Astrocyte (in vitro differentiated cells and primary cell): Measurements from ENCODE around the gene CISD2. TPM values are rescaled to one million over a fixed set of nuclear protein-coding genes. Genes with fewer than 3 reads are reported as not detected.

ENCODE experiments used
- DNase-seq: peaks from one replicate; pipeline ENCODE4 v3.0.0-alpha.2; 2010; ENCODE audit warnings: low read depth
- FAIRE-seq: peaks from 2 replicates; lab custom pipeline; 2011; peaks lifted over from hg19 to GRCh38; lab: Jason Lieb, UNC
- H2AFZ ChIP-seq: 2 replicates; pipeline ENCODE4 v1.6.0; 2012; ENCODE audit warnings: low read depth, low read length, inconsistent platforms
- H3K27ac ChIP-seq: 2 replicates; pipeline ENCODE4 v1.5.1; 2011; ENCODE audit warnings: low read depth, low read length, inconsistent platforms
- H3K27me3 ChIP-seq: 2 replicates; pipeline ENCODE4 v1.6.0; 2011; ENCODE audit warnings: low read length, inconsistent platforms; ENCODE audit not compliant: insufficient read depth
- H3K36me3 ChIP-seq: 2 replicates; pipeline ENCODE4 v1.5.1; 2011; ENCODE audit warnings: low read length, inconsistent platforms; ENCODE audit not compliant: insufficient read depth
- H3K4me1 ChIP-seq: 2 replicates; pipeline ENCODE4 v1.5.1; 2011; ENCODE audit warnings: low read length, inconsistent platforms; ENCODE audit not compliant: insufficient read depth
- H3K4me2 ChIP-seq: 2 replicates; pipeline ENCODE4 v1.6.0; 2012; ENCODE audit warnings: low read length, inconsistent platforms
- H3K4me3 ChIP-seq: 2 replicates; pipeline ENCODE4 v1.5.1; 2011; ENCODE audit warnings: low read depth, mild to moderate bottlenecking, low read length, inconsistent platforms; ENCODE audit not compliant: insufficient read depth
- H3K79me2 ChIP-seq: 2 replicates; pipeline ENCODE4 v1.6.0; 2012; ENCODE audit warnings: mild to moderate bottlenecking, low read length, inconsistent platforms; ENCODE audit not compliant: insufficient read depth
- H3K9ac ChIP-seq: 2 replicates; pipeline ENCODE4 v1.6.0; 2012; ENCODE audit warnings: mild to moderate bottlenecking, low read length, inconsistent platforms
- H3K9me3 ChIP-seq: 2 replicates; pipeline ENCODE4 v1.5.1; 2012; ENCODE audit warnings: low read depth, mild to moderate bottlenecking, low read length, inconsistent platforms; ENCODE audit not compliant: insufficient read depth
- H4K20me1 ChIP-seq: 2 replicates; pipeline ENCODE4 v1.6.0; 2012; ENCODE audit warnings: low read length, inconsistent platforms; ENCODE audit not compliant: insufficient read depth
- H3K27ac Mint-ChIP-seq: one replicate; pipeline ENCODE4 v1.8.0; 2021; ENCODE audit warnings: mild to moderate bottlenecking, mixed read lengths; ENCODE audit not compliant: unreplicated experiment
- H3K27me3 Mint-ChIP-seq: one replicate; pipeline ENCODE4 v1.8.0; 2021; ENCODE audit warnings: low read depth, mixed read lengths; ENCODE audit not compliant: unreplicated experiment
- H3K36me3 Mint-ChIP-seq: one replicate; pipeline ENCODE4 v1.8.0; 2021; ENCODE audit warnings: low read depth, mixed read lengths; ENCODE audit not compliant: unreplicated experiment
- H3K4me1 Mint-ChIP-seq: one replicate; pipeline ENCODE4 v1.8.0; 2021; ENCODE audit warnings: low read depth, mixed read lengths; ENCODE audit not compliant: unreplicated experiment
- H3K4me3 Mint-ChIP-seq: one replicate; pipeline ENCODE4 v1.8.0; 2021; ENCODE audit warnings: mild to moderate bottlenecking, moderate library complexity, mixed read lengths; ENCODE audit not compliant: unreplicated experiment
- H3K9me3 Mint-ChIP-seq: one replicate; pipeline ENCODE4 v1.8.0; 2021; ENCODE audit warnings: mild to moderate bottlenecking, mixed read lengths; ENCODE audit not compliant: unreplicated experiment
- EZH2 ChIP-seq: IDR thresholded peaks from 2 replicates; pipeline ENCODE4 v1.6.1; 2012; ENCODE audit warnings: mild to moderate bottlenecking, low read length, inconsistent platforms; ENCODE audit not compliant: insufficient read depth
- total RNA-seq: library from RNA; stranded (reverse); gene quantifications from 2 replicates; pipeline ENCODE4 v1.2.1, GENCODE V29; 2021
- TF ChIP-seq, protein P1 (sequence below): IDR thresholded peaks from 2 replicates; pipeline ENCODE4 v1.5.1; 2011; ENCODE audit warnings: low read depth, mild to moderate bottlenecking, inconsistent platforms, low read length, moderate library complexity; ENCODE audit not compliant: insufficient read depth

CISD2 gene
- total RNA-seq, 1 donor from 2014 or later, result 31.0 TPM

DNA sequence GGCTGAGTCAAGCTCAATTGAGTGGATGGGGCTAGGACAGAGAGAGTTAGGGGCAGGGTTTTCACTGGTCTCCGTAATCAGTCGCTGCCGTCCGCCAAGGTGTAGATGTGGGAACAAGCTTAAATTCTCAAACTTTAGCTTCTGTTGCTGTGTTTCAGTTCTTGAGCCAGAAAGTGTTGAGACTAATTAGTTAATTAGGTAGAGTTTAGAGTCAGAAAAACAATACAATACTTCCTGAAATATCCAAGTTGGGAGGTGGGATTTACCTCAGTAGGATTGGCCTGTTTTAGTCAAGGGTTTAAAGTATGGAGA lies 40.3 kb upstream of the CISD2 start:
- Mint-ChIP-seq H3K4me1 (no peaks in the 10 kb centered on the region), H3K4me3 (no peak overlapping the region), H3K27me3 (no peaks in the 10 kb centered on the region), H3K9me3 (no peaks in the 10 kb centered on the region), H3K36me3 (peaks cover 2% of the 10 kb centered on the region), H3K27ac (no peak overlapping the region)
- Histone ChIP-seq H3K27me3 (no peaks in the 10 kb centered on the region), H3K9ac (peak overlapping the region; percentile 98), H3K9me3 (no peaks in the 10 kb centered on the region), H3K4me1 (peaks cover 17% of the 10 kb centered on the region), H3K27ac (peak overlapping the region; percentile 99), H2AFZ (peak overlapping the region; percentile 74), H4K20me1 (peaks cover 32% of the 10 kb centered on the region), H3K4me2 (peak overlapping the region; percentile 93), H3K79me2 (peaks cover 59% of the 10 kb centered on the region), H3K36me3 (no peaks in the 10 kb centered on the region), H3K4me3 (peak overlapping the region; percentile 77)
- FAIRE-seq (no peak), DNase-seq (no peak)
- no peak for TF ChIP-seq EZH2
- TF ChIP-seq, protein P1, sequence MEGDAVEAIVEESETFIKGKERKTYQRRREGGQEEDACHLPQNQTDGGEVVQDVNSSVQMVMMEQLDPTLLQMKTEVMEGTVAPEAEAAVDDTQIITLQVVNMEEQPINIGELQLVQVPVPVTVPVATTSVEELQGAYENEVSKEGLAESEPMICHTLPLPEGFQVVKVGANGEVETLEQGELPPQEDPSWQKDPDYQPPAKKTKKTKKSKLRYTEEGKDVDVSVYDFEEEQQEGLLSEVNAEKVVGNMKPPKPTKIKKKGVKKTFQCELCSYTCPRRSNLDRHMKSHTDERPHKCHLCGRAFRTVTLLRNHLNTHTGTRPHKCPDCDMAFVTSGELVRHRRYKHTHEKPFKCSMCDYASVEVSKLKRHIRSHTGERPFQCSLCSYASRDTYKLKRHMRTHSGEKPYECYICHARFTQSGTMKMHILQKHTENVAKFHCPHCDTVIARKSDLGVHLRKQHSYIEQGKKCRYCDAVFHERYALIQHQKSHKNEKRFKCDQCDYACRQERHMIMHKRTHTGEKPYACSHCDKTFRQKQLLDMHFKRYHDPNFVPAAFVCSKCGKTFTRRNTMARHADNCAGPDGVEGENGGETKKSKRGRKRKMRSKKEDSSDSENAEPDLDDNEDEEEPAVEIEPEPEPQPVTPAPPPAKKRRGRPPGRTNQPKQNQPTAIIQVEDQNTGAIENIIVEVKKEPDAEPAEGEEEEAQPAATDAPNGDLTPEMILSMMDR, result no peak

DNA sequence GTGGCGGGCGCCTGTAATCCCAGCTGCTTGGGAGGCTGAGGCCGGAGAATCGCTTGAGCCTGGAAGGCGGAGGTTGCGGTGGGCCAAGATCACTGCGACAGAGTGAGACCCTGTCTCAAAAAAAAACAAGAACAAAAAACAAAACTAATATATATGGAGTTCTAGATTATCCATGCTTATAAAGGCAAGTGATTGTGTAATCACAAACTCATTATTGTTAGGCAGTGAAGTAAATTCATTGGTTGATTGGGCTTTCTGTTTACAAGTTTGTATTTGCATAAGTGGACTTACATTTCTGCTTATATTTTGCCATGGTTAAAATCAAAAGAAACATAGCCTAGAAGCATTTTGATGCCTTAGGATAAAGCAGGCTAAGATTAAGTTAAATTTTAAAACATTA lies 39.0 kb upstream of the CISD2 start:
- Histone ChIP-seq H3K36me3 (no peaks in the 10 kb centered on the region), H3K27me3 (no peaks in the 10 kb centered on the region), H4K20me1 (peaks cover 19% of the 10 kb centered on the region), H3K9me3 (no peaks in the 10 kb centered on the region), H3K4me2 (no peak overlapping the region), H3K79me2 (peaks cover 45% of the 10 kb centered on the region), H2AFZ (no peak overlapping the region), H3K27ac (no peak overlapping the region), H3K9ac (no peak overlapping the region), H3K4me1 (peaks cover 11% of the 10 kb centered on the region), H3K4me3 (no peak overlapping the region)
- Mint-ChIP-seq H3K27ac (no peak overlapping the region), H3K27me3 (no peaks in the 10 kb centered on the region), H3K36me3 (no peaks in the 10 kb centered on the region), H3K9me3 (no peaks in the 10 kb centered on the region), H3K4me1 (no peaks in the 10 kb centered on the region), H3K4me3 (no peak overlapping the region)
- no peak for FAIRE-seq
- TF ChIP-seq EZH2, result no peak
- TF ChIP-seq, protein P1, result no peak
- no peak for DNase-seq

DNA sequence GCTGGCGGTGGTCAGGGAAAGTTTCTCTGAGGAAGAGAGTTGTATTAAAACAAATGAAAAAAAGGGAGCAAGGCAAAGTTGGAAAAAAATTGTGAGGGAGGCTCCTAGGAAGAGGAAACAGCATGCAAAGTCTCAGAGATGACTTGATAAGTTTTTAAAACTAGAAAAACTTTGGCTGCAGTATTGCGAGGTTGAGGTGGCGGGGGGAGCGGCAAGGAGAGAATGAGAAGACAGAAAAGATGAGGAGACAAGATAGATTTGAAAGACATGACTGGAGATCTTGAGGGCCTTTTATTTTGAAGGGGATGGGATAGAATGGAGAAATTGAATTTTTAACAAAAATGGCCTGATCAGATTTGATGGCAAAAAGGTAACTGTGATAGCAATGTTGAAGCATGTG lies 36.7 kb upstream of the CISD2 start:
- no peak overlapping the region for H3K4me3 Mint-ChIP-seq
- peaks cover 11% of the 10 kb centered on the region for H3K4me1 ChIP-seq

More for the DNA sequence above, 36.7 kb upstream of the CISD2 start:
- no peaks in the 10 kb centered on the region for H3K4me1 Mint-ChIP-seq
- Histone ChIP-seq H3K79me2 (peaks cover 22% of the 10 kb centered on the region), H3K36me3 (no peaks in the 10 kb centered on the region), H2AFZ (no peak overlapping the region), H3K27ac (no peak overlapping the region), H3K4me2 (no peak overlapping the region), H4K20me1 (no peaks in the 10 kb centered on the region), H3K9me3 (no peaks in the 10 kb centered on the region), H3K9ac (no peak overlapping the region), H3K4me3 (no peak overlapping the region), H3K27me3 (no peaks in the 10 kb centered on the region)
- no peaks in the 10 kb centered on the region for H3K9me3 Mint-ChIP-seq
- TF ChIP-seq, protein P1, result no peak
- TF ChIP-seq EZH2, result no peak
- FAIRE-seq, result no peak
- DNase-seq, result no peak
- H3K27me3 Mint-ChIP-seq, result no peaks in the 10 kb centered on the region
- no peaks in the 10 kb centered on the region for H3K36me3 Mint-ChIP-seq
- H3K27ac Mint-ChIP-seq, result no peak overlapping the region
